H1 (cell line): Measurements from ENCODE around the gene TSPAN2. TPM values are rescaled to one million over a fixed set of nuclear protein-coding genes. Genes with fewer than 3 reads are reported as not detected.
"Not testable (repeated sequence)": the region's sequence is repeated elsewhere in the genome, so short reads cannot be mapped to it uniquely, and the experiment has no call there.

ENCODE experiments used
- CTCF ChIA-PET: fragments of 300-600 bp; sonication (Branson Sonifier 250); formaldehyde crosslinking; loops from one replicate; lab custom pipeline; 2021; ENCODE audit not compliant: partially characterized antibody; lab: Charles Lee
- POLR2A ChIA-PET: fragments of 300-600 bp; sonication (Branson Sonifier 250); formaldehyde crosslinking; loops from one replicate; lab custom pipeline; 2021; ENCODE audit warnings: inconsistent platforms; ENCODE audit not compliant: partially characterized antibody; lab: Charles Lee
- DNase-seq, 2 experiments: peaks; one replicate each; pipeline versions ENCODE4 v3.0.0 to v3.0.0-alpha.2; 2010 to 2022; ENCODE audit warnings: low spot score in 2 of 2, low read depth in 1 of 2, mixed read lengths in 1 of 2
- FAIRE-seq: peaks from 2 replicates; lab custom pipeline; 2011; peaks lifted over from hg19 to GRCh38; lab: Jason Lieb, UNC
- H2AFZ ChIP-seq: 2 replicates; pipeline ENCODE4 v1.8.1; 2012; ENCODE audit warnings: low read length, inconsistent platforms
- H2AK5ac ChIP-seq: 2 replicates; pipeline ENCODE4 v1.6.1; 2013; ENCODE audit warnings: low read depth, low read length
- H2BK120ac ChIP-seq: replicated peaks from 2 replicates; pipeline ENCODE3; 2013; ENCODE audit warnings: low read depth, low read length, inconsistent platforms
- H2BK12ac ChIP-seq: 2 replicates; pipeline ENCODE4 v1.6.1; 2013; ENCODE audit warnings: low read depth, low read length
- H2BK15ac ChIP-seq: 2 replicates; pipeline ENCODE4 v1.6.1; 2013; ENCODE audit warnings: low read length
- H2BK20ac ChIP-seq: 2 replicates; pipeline ENCODE4 v1.6.1; 2013; ENCODE audit warnings: low read length
- H2BK5ac ChIP-seq: 2 replicates; pipeline ENCODE4 v1.6.1; 2013; ENCODE audit warnings: low read depth, low read length
- H3K14ac ChIP-seq: 2 replicates; pipeline ENCODE4 v1.6.1; 2013; ENCODE audit warnings: inconsistent platforms; ENCODE audit not compliant: insufficient read length
- H3K18ac ChIP-seq: 2 replicates; pipeline ENCODE4 v1.6.1; 2013; ENCODE audit warnings: low read length; ENCODE audit errors: extremely low read depth
- H3K23ac ChIP-seq: 2 replicates; pipeline ENCODE4 v1.6.1; 2013; ENCODE audit warnings: inconsistent platforms; ENCODE audit not compliant: insufficient read length
- H3K23me2 ChIP-seq: 2 replicates; pipeline ENCODE4 v1.6.1; 2013; ENCODE audit warnings: low read depth, low read length
- H3K27ac ChIP-seq: 2 replicates; pipeline ENCODE4 v1.6.1; 2011; ENCODE audit warnings: low read depth, low read length, inconsistent platforms
- H3K27me3 ChIP-seq, 4 experiments: replicated peaks in 1 of 4; 1 replicate in 1 of 4; 2 replicates in 3 of 4; pipeline versions ENCODE4 v1.6.1 to v1.8.1; 2011 to 2013; ENCODE audit warnings: low read length in 3 of 4, mild to moderate bottlenecking in 3 of 4, inconsistent platforms in 2 of 4, mixed read lengths in 2 of 4, moderate library complexity in 1 of 4; ENCODE audit not compliant: control insufficient read depth in 3 of 4, insufficient read depth in 3 of 4; ENCODE audit errors: extremely low read depth in 1 of 4
- H3K36me3 ChIP-seq, 4 experiments: 2 replicates each; pipeline versions ENCODE4 v1.6.1 to v1.8.1; 2011 to 2013; ENCODE audit warnings: mild to moderate bottlenecking in 4 of 4, low read length in 3 of 4, moderate library complexity in 2 of 4, control low read depth in 1 of 4, inconsistent platforms in 1 of 4; ENCODE audit not compliant: insufficient read depth in 4 of 4, control insufficient read depth in 2 of 4
- H3K4ac ChIP-seq: replicated peaks from 2 replicates; pipeline ENCODE3; 2013; ENCODE audit warnings: low read length, low read depth, mixed read lengths, inconsistent platforms; ENCODE audit not compliant: insufficient read length
- H3K4me1 ChIP-seq, 4 experiments: replicated peaks in 1 of 4; 1 replicate in 1 of 4; 2 replicates in 3 of 4; pipeline versions ENCODE4 v1.6.1 to v1.8.1; 2011 to 2013; ENCODE audit warnings: low read length in 3 of 4, inconsistent platforms in 2 of 4, mixed read lengths in 1 of 4; ENCODE audit not compliant: insufficient read depth in 4 of 4, control insufficient read depth in 3 of 4
- H3K4me2 ChIP-seq, 2 experiments: 2 replicates each; pipeline versions ENCODE4 v1.6.1 to v1.8.1; 2011 to 2013; ENCODE audit warnings: low read depth in 2 of 2, low read length in 2 of 2, control low read depth in 1 of 2, inconsistent platforms in 1 of 2, mild to moderate bottlenecking in 1 of 2; ENCODE audit not compliant: insufficient read depth in 1 of 2
- H3K4me3 ChIP-seq, 4 experiments: fragments of 200-600, 300-600 bp in 1 of 4; sonication (generic), shearing (Covaris generic), sonication (Bioruptor Twin) in 1 of 4; 2 replicates each; pipeline versions ENCODE4 v1.5.1 to v1.8.1; 2011 to 2016; ENCODE audit warnings: low read length in 4 of 4, low read depth in 3 of 4, control low read depth in 2 of 4, inconsistent platforms in 2 of 4, mild to moderate bottlenecking in 2 of 4, mixed read lengths in 1 of 4, moderate library complexity in 1 of 4; ENCODE audit not compliant: insufficient read depth in 2 of 4; ENCODE audit errors: extremely low read depth in 1 of 4
- H3K56ac ChIP-seq: replicated peaks from 2 replicates; pipeline ENCODE3; 2013; ENCODE audit warnings: low read depth, mild to moderate bottlenecking, mixed read lengths, low read length, inconsistent platforms; ENCODE audit not compliant: insufficient read length
- H3K79me1 ChIP-seq: 2 replicates; pipeline ENCODE4 v1.6.1; 2013; ENCODE audit warnings: low read depth, low read length, control low read depth
- H3K79me2 ChIP-seq, 2 experiments: 2 replicates each; pipeline versions ENCODE4 v1.6.1 to v1.8.1; 2012 to 2013; ENCODE audit warnings: low read length in 2 of 2, mild to moderate bottlenecking in 2 of 2, inconsistent platforms in 1 of 2; ENCODE audit not compliant: insufficient read depth in 2 of 2, control insufficient read depth in 1 of 2
- H3K9ac ChIP-seq, 4 experiments: replicated peaks in 1 of 4; 1 replicate in 1 of 4; 2 replicates in 3 of 4; pipeline versions ENCODE4 v1.6.1 to v1.8.1; 2011 to 2013; ENCODE audit warnings: low read depth in 3 of 4, low read length in 3 of 4, control low read depth in 2 of 4, mild to moderate bottlenecking in 2 of 4, moderate library complexity in 2 of 4, inconsistent platforms in 1 of 4; ENCODE audit errors: extremely low read depth in 1 of 4
- H3K9me3 ChIP-seq, 2 experiments: 2 replicates each; pipeline versions ENCODE4 v1.6.1 to v1.8.1; 2012 to 2013; ENCODE audit warnings: mild to moderate bottlenecking in 2 of 2, moderate library complexity in 2 of 2, control low read depth in 1 of 2, inconsistent platforms in 1 of 2, low read depth in 1 of 2, low read length in 1 of 2, mixed read lengths in 1 of 2; ENCODE audit not compliant: insufficient read depth in 2 of 2
- H4K20me1 ChIP-seq, 2 experiments: replicated peaks in 1 of 2; 2 replicates each; pipeline versions ENCODE3 to v1.8.1; 2011 to 2013; ENCODE audit warnings: inconsistent platforms in 2 of 2, low read length in 2 of 2, mild to moderate bottlenecking in 1 of 2; ENCODE audit not compliant: insufficient read depth in 2 of 2, control insufficient read depth in 1 of 2
- H4K5ac ChIP-seq: 2 replicates; pipeline ENCODE4 v1.6.1; 2013; ENCODE audit warnings: low read length, low read depth, mixed read lengths, inconsistent platforms; ENCODE audit not compliant: insufficient read length
- H4K8ac ChIP-seq: 2 replicates; pipeline ENCODE4 v1.8.0; 2013; ENCODE audit warnings: mild to moderate bottlenecking, moderate library complexity, low read length, inconsistent platforms; ENCODE audit not compliant: insufficient read depth; ENCODE audit errors: extremely low read depth
- H4K91ac ChIP-seq: replicated peaks from 2 replicates; pipeline ENCODE3; 2013; ENCODE audit warnings: low read length, mixed read lengths, inconsistent platforms; ENCODE audit not compliant: insufficient read length
- POLR2AphosphoS5 ChIP-seq: IDR thresholded peaks from 2 replicates; pipeline ENCODE4 v1.6.1; 2011; ENCODE audit warnings: low read depth, low read length
- WGBS, 2 experiments: shearing (Covaris generic) in 1 of 2; methylation state at CpG; one replicate each; pipeline versions ENCODE4 v1.1.6 to v1.1.7; 2013 to 2015; ENCODE audit warnings: low lambda C conversion rate in 2 of 2, mixed read lengths in 2 of 2, inconsistent platforms in 1 of 2, low coverage in 1 of 2, missing lambda C conversion rate in 1 of 2; ENCODE audit not compliant: insufficient replicate concordance in 2 of 2, insufficient coverage in 1 of 2, insufficient read length in 1 of 2; ENCODE audit errors: extremely low coverage in 1 of 2, missing lambda C conversion rate in 1 of 2; 5-methylcytosine and 5-hydroxymethylcytosine counted together
- polyA plus RNA-seq, 7 experiments: library from polyadenylated mRNA; depleted of rRNA in 3 of 7; stranded (reverse) in 5 of 7; unstranded in 2 of 7; fragments of >200 nt in 5 of 7; fragments of 200-250 nt in 2 of 7; gene quantifications; 1 replicate in 5 of 7; 2 replicates in 1 of 7; 4 replicates in 1 of 7; pipeline versions ENCODE4 v1.2.1 to v1.2.3, GENCODE V29; 2011 to 2013; ENCODE audit warnings: missing spikeins in 2 of 7, mixed read lengths in 2 of 7
- total RNA-seq: library from RNA; stranded (reverse); fragmentation: NEBNext Ultra II Directional; extraction: Animal tissue kit (Norgen Biotek cat#: 25700); gene quantifications from 2 replicates; pipeline ENCODE4 v1.2.1, GENCODE V29; 2021

The TSPAN2 gene
- total and polyA plus RNA-seq, 2 of the 8 experiments (the other 6 are each of a cell fraction or from before 2014, with no cell fraction given) = 7.4 to 14.2 TPM

DNA sequence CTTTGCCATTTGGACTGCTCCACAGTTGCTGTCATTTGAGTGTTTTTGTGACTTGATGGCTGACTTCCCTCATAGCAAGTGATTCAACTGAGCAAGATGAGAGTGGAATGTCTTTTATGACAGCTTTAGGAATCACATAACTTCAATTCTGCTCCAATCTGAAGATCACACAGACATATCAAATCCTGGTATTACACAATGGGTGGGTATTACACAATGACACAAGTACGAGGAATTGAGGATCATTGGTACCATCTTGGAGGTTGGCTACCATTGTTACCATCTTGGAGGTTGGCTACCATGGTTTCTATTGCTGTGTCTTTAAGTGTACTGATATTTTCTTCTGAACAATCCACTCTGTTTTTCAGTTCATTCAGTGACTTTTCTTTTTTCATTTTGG, 68.2 kb downstream of the TSPAN2 start (continued):
- no peak for TF ChIP-seq POLR2AphosphoS5

DNA sequence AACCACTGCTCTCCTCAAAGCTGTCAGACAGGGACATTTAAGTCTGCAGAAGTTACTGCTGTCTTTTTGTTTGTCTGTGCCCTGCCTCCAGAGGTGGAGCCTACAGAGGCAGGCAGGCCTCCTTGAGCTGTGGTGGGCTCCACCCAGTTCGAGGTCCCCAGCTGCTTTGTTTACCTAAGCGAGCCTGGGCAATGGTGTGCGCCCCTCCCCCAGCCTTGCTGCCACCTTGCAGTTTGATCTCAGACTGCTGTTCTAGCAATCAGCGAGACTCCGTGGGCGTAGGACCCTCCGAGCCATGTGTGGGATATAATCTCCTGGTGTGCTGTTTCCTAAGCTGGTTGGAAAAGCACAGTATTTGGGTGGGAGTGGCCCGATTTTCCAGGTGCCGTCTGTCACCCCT, 69.8 kb downstream of the TSPAN2 start:
- H3K14ac ChIP-seq, H3K4ac ChIP-seq, H3K27ac ChIP-seq, H3K9ac ChIP-seq, H3K4me2 ChIP-seq, POLR2A ChIA-PET, H2BK120ac ChIP-seq, H4K20me1 ChIP-seq, H4K5ac ChIP-seq, H2BK12ac ChIP-seq, H2BK5ac ChIP-seq, H3K23ac ChIP-seq, H3K79me1 ChIP-seq, H2BK15ac ChIP-seq, H2AK5ac ChIP-seq, H3K36me3 ChIP-seq, H2AFZ ChIP-seq, H4K8ac ChIP-seq, H4K91ac ChIP-seq, H3K9me3 ChIP-seq, H3K4me1 ChIP-seq, H3K23me2 ChIP-seq, H3K4me3 ChIP-seq, H3K56ac ChIP-seq, FAIRE-seq, H3K79me2 ChIP-seq, CTCF ChIA-PET, DNase-seq, H3K18ac ChIP-seq, H3K27me3 ChIP-seq, H2BK20ac ChIP-seq: not testable (repeated sequence)
- 89% methylated on average over 8 of the region's 9 CpGs; no CpG with 5 or more reads in 1 of the 2 experiments for WGBS, 2 experiments
